BJ (cell line): ENCODE measurements around the gene ANK2. TPM values are rescaled to one million over a fixed set of nuclear protein-coding genes. Genes with fewer than 3 reads are reported as not detected.

ENCODE experiments used
- CTCF ChIA-PET: fragments of 350-600 bp; formaldehyde crosslinking; extraction: SDS; loops from one replicate; lab custom pipeline; 2021; ENCODE audit warnings: antibody characterized with exemption, inconsistent platforms; lab: Yijun Ruan, JAX
- POLR2A ChIA-PET: fragments of 300-600 bp; sonication (Branson Sonifier 250); formaldehyde crosslinking; extraction: SDS; loops from one replicate; lab custom pipeline; 2021; ENCODE audit warnings: antibody characterized with exemption; lab: Charles Lee
- DNase-seq: peaks from one replicate; pipeline ENCODE4 v3.0.0-alpha.2; 2011; ENCODE audit warnings: low read depth
- H3K27me3 ChIP-seq: 2 replicates; pipeline ENCODE4 v1.6.0; 2011; ENCODE audit warnings: low read length; ENCODE audit not compliant: control insufficient read depth, insufficient read depth
- H3K36me3 ChIP-seq: 2 replicates; pipeline ENCODE4 v1.5.1; 2011; ENCODE audit warnings: low read length; ENCODE audit not compliant: control insufficient read depth, insufficient read depth
- H3K4me3 ChIP-seq: 2 replicates; pipeline ENCODE4 v1.5.1; 2011; ENCODE audit warnings: low read depth, mild to moderate bottlenecking, control low read depth, low read length
- CTCF ChIP-seq: IDR thresholded peaks from 2 replicates; pipeline ENCODE4 v1.5.1; 2011; ENCODE audit warnings: low read depth, mild to moderate bottlenecking, control low read depth, inconsistent platforms, low read length, moderate library complexity; ENCODE audit not compliant: insufficient read depth
- polyA plus RNA-seq: library from polyadenylated mRNA; depleted of rRNA; stranded (reverse); fragments of >200 nt; gene quantifications from 2 replicates; pipeline ENCODE4 v1.2.3, GENCODE V29; 2011
- small RNA-seq: library from RNA; depleted of rRNA; stranded (forward); fragments of <200 nt; gene quantifications from one replicate; pipeline ENCODE3, GENCODE V24; 2012; ENCODE audit warnings: low replicate concordance, low read depth; ENCODE audit not compliant: insufficient read length

The ANK2 gene
- polyA plus RNA-seq, 1 experiment = 2.3 TPM

- CTCF ChIA-PET = interaction anchor here (0.6 kb wide), 1 partner anchor 13 kb away, joined by 3 read pairs; no protein-coding TSS in a partner anchor
- no peak for DNase-seq
- Histone ChIP-seq H3K36me3 (no peaks in the 10 kb centered on the region), H3K27me3 (no peaks in the 10 kb centered on the region), H3K4me3 (no peak overlapping the region)
- TF ChIP-seq CTCF = no peak
- POLR2A ChIA-PET = no interaction called here
These were observed 371.5 kb downstream of the ANK2 start for GRCh38 chr4:113420938-113421337.

GRCh38 chr4:113423631-113424030, 374.2 kb downstream of the ANK2 start:
- no peak for TF ChIP-seq CTCF
- no peaks in the 10 kb centered on the region for H3K27me3 ChIP-seq
- H3K36me3 ChIP-seq = no peaks in the 10 kb centered on the region
- POLR2A ChIA-PET = no interaction called here
- no peak overlapping the region for H3K4me3 ChIP-seq
- no peak for DNase-seq
- CTCF ChIA-PET = no interaction called here

GRCh38 chr4:113433116-113433515, 383.7 kb downstream of the ANK2 start:
- CTCF ChIA-PET = interaction anchor here (1.1 kb wide), 1 partner anchor 12 kb away, joined by 3 read pairs; no protein-coding TSS in a partner anchor
- no peak overlapping the region for H3K4me3 ChIP-seq

More at GRCh38 chr4:113433116-113433515, 383.7 kb downstream of the ANK2 start:
- Histone ChIP-seq H3K36me3 (no peaks in the 10 kb centered on the region), H3K27me3 (no peaks in the 10 kb centered on the region)
- POLR2A ChIA-PET = no interaction called here
- no peak for DNase-seq
- TF ChIP-seq CTCF = no peak

Small RNA genes lying within 50 kb of the gene (small RNA-seq; reads per million reads assigned to genes)
- gene MIR8082 (not detected), gene RN7SL184P (not detected), gene RNU1-138P (not detected)
